ENCODE measurements around the gene ITGB8.

DNA sequence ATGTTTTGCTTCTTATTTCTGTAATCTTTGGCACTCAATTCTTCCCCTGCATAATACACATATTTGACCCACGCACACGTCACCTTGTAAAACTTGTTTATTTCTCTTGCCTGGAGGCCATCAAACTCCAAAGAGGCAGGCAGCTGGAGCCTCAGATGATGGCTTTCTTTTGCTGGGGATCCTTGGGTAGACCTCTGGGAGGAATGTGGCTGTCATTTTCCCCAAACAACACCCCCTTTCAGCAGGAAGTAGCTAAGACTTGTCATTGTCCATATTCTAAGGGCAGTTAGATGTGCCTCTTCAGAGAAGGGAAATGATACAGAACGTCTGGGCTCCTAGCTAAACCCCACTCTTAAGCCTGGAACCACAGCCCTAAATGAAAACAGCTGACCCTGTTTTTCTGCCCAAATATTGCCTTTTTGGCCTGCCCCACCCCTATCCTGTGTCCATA, 111.3 kb downstream of the ITGB8 start:
- TF ChIP-seq, protein P1, sequence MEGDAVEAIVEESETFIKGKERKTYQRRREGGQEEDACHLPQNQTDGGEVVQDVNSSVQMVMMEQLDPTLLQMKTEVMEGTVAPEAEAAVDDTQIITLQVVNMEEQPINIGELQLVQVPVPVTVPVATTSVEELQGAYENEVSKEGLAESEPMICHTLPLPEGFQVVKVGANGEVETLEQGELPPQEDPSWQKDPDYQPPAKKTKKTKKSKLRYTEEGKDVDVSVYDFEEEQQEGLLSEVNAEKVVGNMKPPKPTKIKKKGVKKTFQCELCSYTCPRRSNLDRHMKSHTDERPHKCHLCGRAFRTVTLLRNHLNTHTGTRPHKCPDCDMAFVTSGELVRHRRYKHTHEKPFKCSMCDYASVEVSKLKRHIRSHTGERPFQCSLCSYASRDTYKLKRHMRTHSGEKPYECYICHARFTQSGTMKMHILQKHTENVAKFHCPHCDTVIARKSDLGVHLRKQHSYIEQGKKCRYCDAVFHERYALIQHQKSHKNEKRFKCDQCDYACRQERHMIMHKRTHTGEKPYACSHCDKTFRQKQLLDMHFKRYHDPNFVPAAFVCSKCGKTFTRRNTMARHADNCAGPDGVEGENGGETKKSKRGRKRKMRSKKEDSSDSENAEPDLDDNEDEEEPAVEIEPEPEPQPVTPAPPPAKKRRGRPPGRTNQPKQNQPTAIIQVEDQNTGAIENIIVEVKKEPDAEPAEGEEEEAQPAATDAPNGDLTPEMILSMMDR (IDR thresholded peaks at IDR 0.05), result no peak
- TF ChIP-seq, protein P2, sequence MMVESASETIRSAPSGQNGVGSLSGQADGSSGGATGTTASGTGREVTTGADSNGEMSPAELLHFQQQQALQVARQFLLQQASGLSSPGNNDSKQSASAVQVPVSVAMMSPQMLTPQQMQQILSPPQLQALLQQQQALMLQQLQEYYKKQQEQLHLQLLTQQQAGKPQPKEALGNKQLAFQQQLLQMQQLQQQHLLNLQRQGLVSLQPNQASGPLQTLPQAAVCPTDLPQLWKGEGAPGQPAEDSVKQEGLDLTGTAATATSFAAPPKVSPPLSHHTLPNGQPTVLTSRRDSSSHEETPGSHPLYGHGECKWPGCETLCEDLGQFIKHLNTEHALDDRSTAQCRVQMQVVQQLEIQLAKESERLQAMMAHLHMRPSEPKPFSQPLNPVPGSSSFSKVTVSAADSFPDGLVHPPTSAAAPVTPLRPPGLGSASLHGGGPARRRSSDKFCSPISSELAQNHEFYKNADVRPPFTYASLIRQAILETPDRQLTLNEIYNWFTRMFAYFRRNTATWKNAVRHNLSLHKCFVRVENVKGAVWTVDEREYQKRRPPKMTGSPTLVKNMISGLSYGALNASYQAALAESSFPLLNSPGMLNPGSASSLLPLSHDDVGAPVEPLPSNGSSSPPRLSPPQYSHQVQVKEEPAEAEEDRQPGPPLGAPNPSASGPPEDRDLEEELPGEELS (CRISPR knock-in tag; IDR thresholded peaks at IDR 0.05), result no peak
- TF ChIP-seq KAT7 (CRISPR knock-in tag; IDR thresholded peaks at IDR 0.05; ENCODE audit: borderline replicate concordance) (no peak), JAZF1 (CRISPR knock-in tag; IDR thresholded peaks at IDR 0.05) (no peak), NR1H2 (CRISPR knock-in tag; IDR thresholded peaks at IDR 0.05) (no peak), JUN (CRISPR knock-in tag; IDR thresholded peaks at IDR 0.05) (no peak), NR2C2 (CRISPR knock-in tag; IDR thresholded peaks at IDR 0.05) (no peak), GABPB1 (CRISPR knock-in tag; IDR thresholded peaks at IDR 0.05) (no peak), RELA (CRISPR knock-in tag; IDR thresholded peaks at IDR 0.05; ENCODE audit: borderline replicate concordance) (no peak), ETV6 (CRISPR knock-in tag; IDR thresholded peaks at IDR 0.05) (no peak), FOXP1 (CRISPR knock-in tag; IDR thresholded peaks at IDR 0.05; ENCODE audit: borderline replicate concordance) (no peak)
- TF ChIP-seq, protein P3, sequence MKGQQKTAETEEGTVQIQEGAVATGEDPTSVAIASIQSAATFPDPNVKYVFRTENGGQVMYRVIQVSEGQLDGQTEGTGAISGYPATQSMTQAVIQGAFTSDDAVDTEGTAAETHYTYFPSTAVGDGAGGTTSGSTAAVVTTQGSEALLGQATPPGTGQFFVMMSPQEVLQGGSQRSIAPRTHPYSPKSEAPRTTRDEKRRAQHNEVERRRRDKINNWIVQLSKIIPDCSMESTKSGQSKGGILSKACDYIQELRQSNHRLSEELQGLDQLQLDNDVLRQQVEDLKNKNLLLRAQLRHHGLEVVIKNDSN (CRISPR knock-in tag; IDR thresholded peaks at IDR 0.05), result no peak
- TF ChIP-seq, protein P4, sequence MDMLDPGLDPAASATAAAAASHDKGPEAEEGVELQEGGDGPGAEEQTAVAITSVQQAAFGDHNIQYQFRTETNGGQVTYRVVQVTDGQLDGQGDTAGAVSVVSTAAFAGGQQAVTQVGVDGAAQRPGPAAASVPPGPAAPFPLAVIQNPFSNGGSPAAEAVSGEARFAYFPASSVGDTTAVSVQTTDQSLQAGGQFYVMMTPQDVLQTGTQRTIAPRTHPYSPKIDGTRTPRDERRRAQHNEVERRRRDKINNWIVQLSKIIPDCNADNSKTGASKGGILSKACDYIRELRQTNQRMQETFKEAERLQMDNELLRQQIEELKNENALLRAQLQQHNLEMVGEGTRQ (CRISPR knock-in tag; IDR thresholded peaks at IDR 0.05), result no peak
